ENCODE measurements around the gene IL17REL. TPM values are rescaled to one million over a fixed set of nuclear protein-coding genes. Genes with fewer than 3 reads are reported as not detected.

The IL17REL gene
- total RNA-seq, 1 donor from 2014 or later: not detected

- no peak overlapping the region for H3K27ac ChIP-seq (ENCODE audit: low read depth, low read length)
- H3K4me1 ChIP-seq (ENCODE audit: insufficient read depth, low read length): no peaks in the 10 kb centered on the region
- no peak overlapping the region for H3K27ac Mint-ChIP-seq (ENCODE audit: unreplicated experiment)
- no peaks in the 10 kb centered on the region for H3K36me3 Mint-ChIP-seq (ENCODE audit: low read depth, unreplicated experiment)
- peaks cover 32% of the 10 kb centered on the region for H3K27me3 Mint-ChIP-seq (ENCODE audit: low read depth, unreplicated experiment)
- H3K9me3 ChIP-seq (ENCODE audit: insufficient read depth, low read depth, low read length): no peaks in the 10 kb centered on the region
- H3K4me3 Mint-ChIP-seq (ENCODE audit: unreplicated experiment): no peak overlapping the region
- peaks cover 5% of the 10 kb centered on the region for H3K27me3 ChIP-seq (ENCODE audit: insufficient read depth, low read length)
- no peaks in the 10 kb centered on the region for H4K20me1 ChIP-seq (ENCODE audit: insufficient read depth, low read length)
- TF ChIP-seq CTCF (IDR thresholded peaks at IDR 0.05; ENCODE audit: insufficient read depth, low read depth, low read length): no peak
- no peaks in the 10 kb centered on the region for H3K36me3 ChIP-seq (ENCODE audit: insufficient read depth, low read length)
- no peaks in the 10 kb centered on the region for H3K79me2 ChIP-seq (ENCODE audit: insufficient read depth, low read length)
- no peaks in the 10 kb centered on the region for H3K9me3 Mint-ChIP-seq (ENCODE audit: unreplicated experiment)
- no peak overlapping the region for H3K4me2 ChIP-seq (ENCODE audit: low read length)
- FAIRE-seq: no peak
- no peak overlapping the region for H2AFZ ChIP-seq (ENCODE audit: low read depth, low read length)
- no peak overlapping the region for H3K4me3 ChIP-seq (ENCODE audit: insufficient read depth, low read depth, low read length)
- no peaks in the 10 kb centered on the region for H3K4me1 Mint-ChIP-seq (ENCODE audit: low read depth, unreplicated experiment)
- DNase-seq (ENCODE audit: low read depth): no peak
- H3K9ac ChIP-seq (ENCODE audit: low read length): no peak overlapping the region
Measured at GRCh38 chr22:49996518-49997250, 15.9 kb downstream of the IL17REL start.

GRCh38 chr22:49996119-49996517, 16.4 kb downstream of the IL17REL start:
- DNase-seq (ENCODE audit: low read depth) (no peak), FAIRE-seq (no peak)
- H3K36me3 Mint-ChIP-seq (ENCODE audit: low read depth, unreplicated experiment): no peaks in the 10 kb centered on the region
- no peaks in the 10 kb centered on the region for H4K20me1 ChIP-seq (ENCODE audit: insufficient read depth, low read length)
- H3K4me3 Mint-ChIP-seq (ENCODE audit: unreplicated experiment): no peak overlapping the region
- TF ChIP-seq EZH2 (IDR thresholded peaks at IDR 0.05; ENCODE audit: insufficient read depth, low read length): no peak
- no peak for TF ChIP-seq CTCF (IDR thresholded peaks at IDR 0.05; ENCODE audit: insufficient read depth, low read depth, low read length)
- H3K9me3 Mint-ChIP-seq (ENCODE audit: unreplicated experiment): peaks cover 2% of the 10 kb centered on the region
- peaks cover 5% of the 10 kb centered on the region for H3K27me3 ChIP-seq (ENCODE audit: insufficient read depth, low read length)
- no peaks in the 10 kb centered on the region for H3K4me1 Mint-ChIP-seq (ENCODE audit: low read depth, unreplicated experiment)
- no peak overlapping the region for H3K27ac Mint-ChIP-seq (ENCODE audit: unreplicated experiment)
- no peak overlapping the region for H2AFZ ChIP-seq (ENCODE audit: low read depth, low read length)
- H3K4me2 ChIP-seq (ENCODE audit: low read length): no peak overlapping the region
- no peaks in the 10 kb centered on the region for H3K36me3 ChIP-seq (ENCODE audit: insufficient read depth, low read length)
- H3K4me3 ChIP-seq (ENCODE audit: insufficient read depth, low read depth, low read length): no peak overlapping the region
- no peak overlapping the region for H3K27ac ChIP-seq (ENCODE audit: low read depth, low read length)
- no peak overlapping the region for H3K9ac ChIP-seq (ENCODE audit: low read length)
- H3K4me1 ChIP-seq (ENCODE audit: insufficient read depth, low read length): no peaks in the 10 kb centered on the region
- no peaks in the 10 kb centered on the region for H3K9me3 ChIP-seq (ENCODE audit: insufficient read depth, low read depth, low read length)
- peaks cover 33% of the 10 kb centered on the region for H3K27me3 Mint-ChIP-seq (ENCODE audit: low read depth, unreplicated experiment)
- H3K79me2 ChIP-seq (ENCODE audit: insufficient read depth, low read length): no peaks in the 10 kb centered on the region

GRCh38 chr22:49995361-49996118, 17.0 kb downstream of the IL17REL start:
- TF ChIP-seq EZH2 (IDR thresholded peaks at IDR 0.05; ENCODE audit: insufficient read depth, low read length): no peak
- TF ChIP-seq CTCF (IDR thresholded peaks at IDR 0.05; ENCODE audit: insufficient read depth, low read depth, low read length): no peak
- Histone ChIP-seq H3K27me3 (ENCODE audit: insufficient read depth, low read length) (peaks cover 5% of the 10 kb centered on the region), H3K36me3 (ENCODE audit: insufficient read depth, low read length) (no peaks in the 10 kb centered on the region), H3K9me3 (ENCODE audit: insufficient read depth, low read depth, low read length) (no peaks in the 10 kb centered on the region), H3K4me2 (ENCODE audit: low read length) (no peak overlapping the region), H3K4me3 (ENCODE audit: insufficient read depth, low read depth, low read length) (no peak overlapping the region), H2AFZ (ENCODE audit: low read depth, low read length) (no peak overlapping the region), H3K9ac (ENCODE audit: low read length) (no peak overlapping the region), H3K4me1 (ENCODE audit: insufficient read depth, low read length) (no peaks in the 10 kb centered on the region), H3K27ac (ENCODE audit: low read depth, low read length) (no peak overlapping the region), H3K79me2 (ENCODE audit: insufficient read depth, low read length) (no peaks in the 10 kb centered on the region), H4K20me1 (ENCODE audit: insufficient read depth, low read length) (no peaks in the 10 kb centered on the region)
- no peaks in the 10 kb centered on the region for H3K4me1 Mint-ChIP-seq (ENCODE audit: low read depth, unreplicated experiment)
- H3K9me3 Mint-ChIP-seq (ENCODE audit: unreplicated experiment): peaks cover 7% of the 10 kb centered on the region
- peaks cover 33% of the 10 kb centered on the region for H3K27me3 Mint-ChIP-seq (ENCODE audit: low read depth, unreplicated experiment)
- no peaks in the 10 kb centered on the region for H3K36me3 Mint-ChIP-seq (ENCODE audit: low read depth, unreplicated experiment)
- DNase-seq (ENCODE audit: low read depth): no peak
- no peak overlapping the region for H3K4me3 Mint-ChIP-seq (ENCODE audit: unreplicated experiment)
- FAIRE-seq: no peak
- H3K27ac Mint-ChIP-seq (ENCODE audit: unreplicated experiment): no peak overlapping the region
